ENCODE data around the gene PDE4D.

Gene PDE4D

DNA sequence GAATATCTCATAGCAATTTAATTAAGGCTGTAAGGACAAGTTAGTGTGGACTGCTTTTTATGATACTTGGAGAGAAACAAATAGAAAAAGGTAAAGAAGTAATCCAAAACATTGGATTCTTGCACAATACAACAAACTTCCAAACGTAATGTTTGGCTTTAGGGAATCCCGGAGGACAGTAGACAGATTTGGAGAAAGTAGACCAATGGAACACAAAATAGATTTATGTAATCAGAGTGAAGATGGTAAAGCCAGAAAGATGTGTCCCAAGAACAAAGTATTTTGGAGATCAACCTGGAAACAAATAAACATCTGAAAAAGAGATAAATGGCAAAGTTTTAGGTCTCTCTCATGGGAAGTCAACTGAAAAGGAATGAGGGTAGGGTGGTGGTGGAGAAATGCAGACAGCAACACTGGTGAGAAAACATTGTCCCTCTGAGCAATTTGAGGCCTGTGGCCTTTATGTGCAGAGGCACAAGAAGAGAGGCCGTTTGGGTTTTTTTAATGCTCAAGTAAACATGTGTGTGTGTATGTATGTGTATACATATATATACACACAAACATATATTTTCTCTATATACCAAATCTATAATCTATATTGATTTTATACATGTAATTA, 620.6 kb downstream of the PDE4D start:
- FAIRE-seq, result no peak

DNA sequence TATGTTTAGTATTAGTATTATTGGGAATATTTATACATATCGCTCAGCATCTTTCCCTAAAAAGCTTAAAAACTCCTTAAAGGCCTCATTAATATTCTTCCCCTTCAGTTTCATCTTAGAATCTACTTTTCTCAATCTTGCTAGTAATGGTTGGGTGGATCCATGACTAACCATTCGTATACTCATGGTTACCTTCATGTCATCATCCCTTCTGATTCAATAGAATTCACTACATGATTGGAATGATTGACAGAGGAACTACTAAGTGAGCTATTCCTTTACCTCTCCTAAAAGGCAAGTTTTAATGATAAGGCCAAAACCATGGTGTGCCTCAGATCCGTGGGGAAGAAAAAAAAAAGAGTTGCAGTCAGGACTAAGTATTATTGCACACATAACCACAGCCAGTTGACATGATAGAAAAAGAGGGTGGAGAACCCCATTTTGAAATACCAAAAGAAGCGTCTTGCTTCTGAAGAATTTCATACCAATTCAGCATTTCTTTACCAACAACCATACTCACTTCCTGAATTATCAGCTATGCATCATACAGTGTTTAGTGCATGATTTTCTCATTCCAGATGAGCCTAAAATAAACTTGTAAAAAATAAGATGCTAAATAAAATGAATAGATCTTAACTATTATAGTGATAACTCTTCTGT, 624.6 kb downstream of the PDE4D start:
- no peak for FAIRE-seq

DNA sequence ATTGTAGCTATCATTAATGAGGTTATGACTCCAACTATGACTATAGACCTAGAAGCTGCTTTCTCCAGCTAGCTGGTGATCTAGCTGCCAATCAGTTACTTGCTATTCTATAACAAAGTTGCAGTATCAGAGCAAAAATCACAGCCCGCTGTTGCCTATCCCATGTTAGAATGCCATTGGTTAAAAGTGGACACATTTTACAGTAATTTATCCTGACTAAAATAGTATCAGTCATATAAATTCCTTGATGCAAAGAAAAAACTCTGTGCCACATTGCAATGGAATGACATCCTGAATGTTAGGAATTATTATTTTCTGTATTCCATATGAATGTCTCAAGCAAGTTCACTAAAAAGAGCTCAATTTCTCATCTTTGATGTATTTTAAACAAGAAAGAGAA, 626.5 kb downstream of the PDE4D start:
- FAIRE-seq, result no peak

- no peak for FAIRE-seq
These were observed 627.1 kb downstream of the PDE4D start for GRCh38 chr5:59266410-59266809.

GRCh38 chr5:59264639-59265245, 628.8 kb downstream of the PDE4D start:
- FAIRE-seq, result no peak

GRCh38 chr5:59264013-59264412, 629.5 kb downstream of the PDE4D start:
- FAIRE-seq, result no peak

- no peak for FAIRE-seq
These were observed 631.6 kb downstream of the PDE4D start for GRCh38 chr5:59261969-59262368.

- no peak for FAIRE-seq
These were observed 632.6 kb downstream of the PDE4D start for GRCh38 chr5:59260973-59261372.

DNA sequence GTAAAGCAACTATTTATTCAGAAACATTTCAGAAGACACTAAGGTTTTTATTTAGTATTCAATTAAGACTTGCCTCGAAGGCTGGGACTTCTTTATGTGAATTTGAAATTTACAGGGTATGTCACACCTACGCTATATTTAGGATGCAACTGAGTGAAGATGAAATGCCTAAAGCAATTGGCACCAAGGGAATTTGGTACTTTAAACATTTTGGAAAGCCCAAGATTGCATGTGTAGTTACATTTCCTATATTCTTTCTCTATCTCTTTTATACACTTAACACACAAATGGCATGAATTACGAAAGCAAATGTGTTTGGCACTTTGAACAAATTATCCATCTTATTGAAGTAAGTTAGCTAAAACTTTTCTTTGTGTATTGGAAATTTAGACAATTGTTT, 633.3 kb downstream of the PDE4D start:
- FAIRE-seq, result no peak

GRCh38 chr5:59259237-59259636, 634.3 kb downstream of the PDE4D start:
- FAIRE-seq, result no peak

- FAIRE-seq, result no peak
These were observed 635.8 kb downstream of the PDE4D start for GRCh38 chr5:59257488-59258400.

DNA sequence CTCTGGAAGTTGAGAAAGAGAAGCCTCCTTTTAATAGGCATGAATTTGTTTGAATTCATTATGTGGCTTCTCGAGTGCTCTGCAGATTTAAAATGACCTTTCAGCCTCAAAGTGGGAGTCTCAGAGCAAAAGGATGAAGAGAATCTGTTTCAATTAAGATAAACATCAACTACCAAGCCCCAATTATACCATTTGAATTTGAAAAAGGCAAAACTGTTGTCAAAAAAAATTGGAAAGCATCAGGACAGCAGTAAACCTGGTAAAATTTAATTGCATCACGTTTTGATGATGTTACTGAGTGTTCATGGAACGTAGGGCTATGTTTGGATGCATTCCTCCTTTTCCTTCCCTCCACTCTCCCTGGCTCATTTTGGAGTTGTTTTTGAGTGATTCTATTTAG, 637.2 kb downstream of the PDE4D start:
- FAIRE-seq, result no peak

DNA sequence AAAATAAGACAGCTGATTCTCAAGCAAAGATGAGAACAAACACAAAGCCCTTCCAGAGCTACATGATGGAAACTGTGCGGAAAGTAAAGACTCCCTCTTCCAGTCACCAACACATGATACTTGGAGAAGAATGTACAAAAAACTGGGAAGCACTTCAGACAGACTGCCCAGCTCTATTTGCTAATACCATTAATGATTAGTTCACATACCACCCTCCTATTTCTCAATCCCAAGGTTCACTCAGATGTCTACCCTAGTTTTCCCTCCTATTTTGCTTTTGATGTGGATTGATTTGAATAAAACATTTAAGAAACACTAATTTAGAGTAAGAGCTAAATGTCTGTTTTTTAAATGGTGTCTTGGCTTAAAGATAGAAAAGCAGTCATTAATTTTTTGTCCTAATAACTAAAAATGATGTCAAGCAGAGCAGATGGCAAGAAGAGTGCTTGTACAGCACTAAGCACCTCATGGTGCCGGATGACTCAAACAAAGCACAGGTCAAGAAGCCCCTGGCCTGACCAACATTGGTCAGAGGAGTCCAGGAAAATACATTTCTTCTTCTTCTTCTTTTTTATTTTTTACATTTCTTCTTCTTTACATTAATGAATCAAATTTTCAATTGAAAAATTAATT, 639.4 kb downstream of the PDE4D start:
- no peak for FAIRE-seq

DNA sequence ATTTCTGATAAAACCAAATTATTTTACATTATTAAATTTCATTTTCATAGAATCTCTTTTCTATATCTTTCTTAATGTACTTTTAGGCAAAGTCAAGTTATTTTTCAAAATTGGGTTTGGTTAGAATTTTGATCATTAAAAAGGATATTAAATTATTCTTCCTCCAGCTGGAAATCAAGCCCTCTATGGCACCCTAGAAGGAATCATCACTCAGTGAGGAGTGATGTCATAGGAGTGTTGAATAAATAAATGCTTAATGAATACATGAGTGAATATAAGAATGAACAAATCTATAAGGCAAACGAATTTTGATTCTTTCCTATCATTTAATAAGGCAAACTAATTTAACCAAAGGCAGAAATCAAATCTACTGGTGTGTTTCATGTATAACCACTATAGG, 639.9 kb downstream of the PDE4D start:
- FAIRE-seq, result no peak

- no peak for FAIRE-seq
These were observed 641.9 kb downstream of the PDE4D start for GRCh38 chr5:59251627-59252026.

- no peak for FAIRE-seq
These were observed 643.8 kb downstream of the PDE4D start for GRCh38 chr5:59249726-59250125.

GRCh38 chr5:59249160-59249559, 644.4 kb downstream of the PDE4D start:
- FAIRE-seq, result no peak

GRCh38 chr5:59246882-59247281, 646.6 kb downstream of the PDE4D start:
- FAIRE-seq, result no peak

DNA sequence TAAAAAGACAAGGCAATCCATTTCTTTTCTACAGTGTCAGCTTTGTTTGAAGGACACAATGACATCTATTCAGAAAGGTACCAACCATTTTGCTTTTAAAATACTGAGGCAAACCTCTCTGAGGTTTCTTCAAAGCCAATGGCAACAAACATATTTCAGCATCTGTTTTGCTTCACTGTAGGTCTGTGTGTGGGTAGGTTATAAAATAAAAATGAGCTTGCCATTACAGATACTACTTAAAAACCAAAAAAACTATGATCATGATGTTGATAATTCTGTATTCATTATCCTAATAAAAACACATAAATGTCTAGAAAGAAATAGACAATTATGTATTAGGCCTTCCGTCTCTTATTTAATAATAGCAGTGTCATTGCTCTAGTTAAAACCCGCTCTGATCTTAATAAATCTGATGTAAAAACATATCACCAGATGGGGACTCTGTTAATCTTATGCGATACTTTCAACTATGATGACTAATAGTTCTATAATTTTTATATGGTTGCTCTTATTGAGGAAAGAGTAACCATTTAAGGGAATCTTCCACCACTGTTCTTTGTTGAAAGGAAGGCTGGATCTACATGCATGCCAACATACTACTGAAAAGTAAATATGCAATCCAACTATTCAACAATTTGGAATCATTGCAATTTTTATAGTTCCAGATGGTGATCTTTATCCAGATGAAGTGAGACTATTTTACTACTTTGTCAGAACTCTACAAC, 647.2 kb downstream of the PDE4D start:
- FAIRE-seq, result no peak

GRCh38 chr5:59245198-59245597, 648.3 kb downstream of the PDE4D start:
- no peak for FAIRE-seq

- no peak for FAIRE-seq
These were observed 652.0 kb downstream of the PDE4D start for GRCh38 chr5:59241552-59241951.

- no peak for FAIRE-seq
These were observed 652.4 kb downstream of the PDE4D start for GRCh38 chr5:59241119-59241518.

Measured in TTC549 (cell line).